HepG2 (cell line): ENCODE data around the gene PKP3. TPM values are rescaled to one million over a fixed set of nuclear protein-coding genes. Genes with fewer than 3 reads are reported as not detected.

Experiments used
- ATAC-seq: fragments of 200-7000 bp; cut with Tn5 transposase; 3 replicates; pipeline ENCODE4 v1.9.1; 2020; ENCODE audit warnings: mild to moderate bottlenecking, moderate library complexity
- BruUV-seq: library from RNA; stranded (reverse); fragments of 400-500 nt; replicated peaks from 2 replicates; lab custom pipeline; 2021; lab: Mats Ljungman, UMichigan
- CTCF ChIA-PET: fragments of 300-600 bp; formaldehyde crosslinking; extraction: SDS; loops from one replicate; lab custom pipeline; 2021; ENCODE audit warnings: low total read pairs, inconsistent platforms, low intra/inter-chr PET ratio; lab: Yijun Ruan, JAX
- POLR2A ChIA-PET: fragments of 350-600 bp; sonication (Branson Sonifier 250); formaldehyde crosslinking; loops from one replicate; lab custom pipeline; 2020; ENCODE audit warnings: antibody characterized with exemption, inconsistent platforms; lab: Yijun Ruan, JAX
- DNase-seq: peaks from one replicate; pipeline ENCODE4 v3.0.0-alpha.2; 2015; ENCODE audit warnings: low spot score
- FAIRE-seq: peaks from 3 replicates; lab custom pipeline; 2011; peaks lifted over from hg19 to GRCh38; lab: Jason Lieb, UNC
- H2AFZ ChIP-seq: one replicate; pipeline ENCODE4 v1.6.1; 2011; ENCODE audit warnings: low read length, inconsistent platforms
- H3K27ac ChIP-seq: fragments of 300-600 bp; 3 replicates; pipeline ENCODE4 v1.8.0; 2011; ENCODE audit warnings: mixed run types, mild to moderate bottlenecking, mixed read lengths, low read length, inconsistent platforms; ENCODE audit not compliant: insufficient read depth; ENCODE audit errors: extremely low read length
- H3K27me3 ChIP-seq, 2 experiments: fragments of 200-600 bp in 1 of 2; 2 replicates in 1 of 2; 3 replicates in 1 of 2; pipeline versions ENCODE4 v1.6.0 to v1.8.0; 2011; ENCODE audit warnings: low read length in 2 of 2, mild to moderate bottlenecking in 2 of 2, moderate library complexity in 2 of 2, inconsistent platforms in 1 of 2; ENCODE audit not compliant: insufficient read depth in 2 of 2, control insufficient read depth in 1 of 2
- H3K36me3 ChIP-seq, 2 experiments: fragments of 200-600 bp in 1 of 2; replicated peaks in 1 of 2; 2 replicates in 1 of 2; 3 replicates in 1 of 2; pipeline versions ENCODE4 v1.5.1 to v1.8.0; 2011; ENCODE audit warnings: low read length in 2 of 2, inconsistent platforms in 1 of 2; ENCODE audit not compliant: insufficient read depth in 2 of 2, control insufficient read depth in 1 of 2
- H3K4me1 ChIP-seq: 2 replicates; pipeline ENCODE4 v1.5.1; 2012; ENCODE audit warnings: low read length, inconsistent platforms; ENCODE audit not compliant: insufficient read depth
- H3K4me2 ChIP-seq: 2 replicates; pipeline ENCODE4 v1.6.0; 2011; ENCODE audit warnings: low read depth, low read length, inconsistent platforms
- H3K4me3 ChIP-seq, 3 experiments: fragments of 200-600 bp in 1 of 3; sonication (generic), shearing (Covaris generic) in 1 of 3; replicated peaks in 1 of 3; 2 replicates each; pipeline ENCODE4 v1.5.1; 2011 to 2016; ENCODE audit warnings: low read length in 3 of 3, inconsistent platforms in 2 of 3, low read depth in 2 of 3, mild to moderate bottlenecking in 2 of 3, control low read depth in 1 of 3, mixed read lengths in 1 of 3; ENCODE audit not compliant: insufficient read depth in 1 of 3
- H3K79me2 ChIP-seq: one replicate; pipeline ENCODE4 v1.6.1; 2011; ENCODE audit warnings: low read length, inconsistent platforms; ENCODE audit not compliant: insufficient read depth
- H3K9ac ChIP-seq: 2 replicates; pipeline ENCODE4 v1.6.0; 2011; ENCODE audit warnings: mild to moderate bottlenecking, low read depth, low read length, inconsistent platforms; ENCODE audit not compliant: insufficient read depth
- H3K9me3 ChIP-seq: 2 replicates; pipeline ENCODE4 v1.5.1; 2012; ENCODE audit warnings: mild to moderate bottlenecking, low read length
- H4K20me1 ChIP-seq: 2 replicates; pipeline ENCODE4 v1.6.0; 2011; ENCODE audit warnings: inconsistent platforms, mild to moderate bottlenecking, low read length, moderate library complexity; ENCODE audit not compliant: insufficient read depth
- ATF2 ChIP-seq: sonication (generic); formaldehyde crosslinking; IDR thresholded peaks from 2 replicates; pipeline ENCODE4 v1.4.0; 2020; ENCODE audit warnings: missing genetic modification reagents
- CCDC6 ChIP-seq: sonication (generic); formaldehyde crosslinking; IDR thresholded peaks from 2 replicates; pipeline ENCODE4 v1.8.1; 2022; ENCODE audit warnings: mild to moderate bottlenecking, missing genetic modification reagents, moderate library complexity
- CREB1 ChIP-seq, 2 experiments: fragments of 450-650 bp in 1 of 2; IDR thresholded peaks; 2 replicates each; pipeline ENCODE4 v1.6.1; 2016 to 2017; ENCODE audit warnings: control low read depth in 1 of 2, mild to moderate bottlenecking in 1 of 2, missing compliant biosample characterization in 1 of 2, missing genetic modification characterization in 1 of 2
- ELF1 ChIP-seq: sonication (generic); formaldehyde crosslinking; IDR thresholded peaks from 2 replicates; pipeline ENCODE4 v1.4.0; 2020; ENCODE audit warnings: missing genetic modification reagents
- IRF2 ChIP-seq: IDR thresholded peaks from 2 replicates; pipeline ENCODE4 v1.6.1; 2018; ENCODE audit warnings: missing genetic modification reagents, missing compliant biosample characterization
- MED13 ChIP-seq: sonication (generic); formaldehyde crosslinking; IDR thresholded peaks from 2 replicates; pipeline ENCODE4 v1.5.0; 2020; ENCODE audit warnings: missing genetic modification reagents
- MEIS2 ChIP-seq: sonication (generic); formaldehyde crosslinking; IDR thresholded peaks from 2 replicates; pipeline ENCODE4 v1.9.0; 2021; ENCODE audit warnings: mild to moderate bottlenecking, missing genetic modification reagents
- ONECUT2 ChIP-seq: sonication (generic); formaldehyde crosslinking; IDR thresholded peaks from 2 replicates; pipeline ENCODE4 v1.4.0; 2020; ENCODE audit warnings: missing genetic modification reagents
- PREB ChIP-seq: sonication (generic); formaldehyde crosslinking; IDR thresholded peaks from 2 replicates; pipeline ENCODE4 v1.4.0; 2020; ENCODE audit warnings: missing genetic modification reagents
- RBFOX2 ChIP-seq: fragments of 200-400 bp; formaldehyde crosslinking; IDR thresholded peaks from 2 replicates; pipeline ENCODE4 v1.6.1; 2017; ENCODE audit warnings: low read depth, mild to moderate bottlenecking, low read length
- RXRA ChIP-seq: sonication (generic); formaldehyde crosslinking; IDR thresholded peaks from 2 replicates; pipeline ENCODE4 v1.5.1; 2020; ENCODE audit warnings: missing genetic modification reagents
- SAFB2 ChIP-seq: sonication (generic); formaldehyde crosslinking; IDR thresholded peaks from 2 replicates; pipeline ENCODE4 v1.5.1; 2020; ENCODE audit warnings: missing genetic modification reagents, low read depth, mild to moderate bottlenecking, borderline replicate concordance
- ZNF484 ChIP-seq: sonication (generic); formaldehyde crosslinking; IDR thresholded peaks from 2 replicates; pipeline ENCODE4 v1.5.1; 2020; ENCODE audit warnings: mild to moderate bottlenecking, low read depth, missing genetic modification reagents, borderline replicate concordance
- ZNF589 ChIP-seq: sonication (generic); formaldehyde crosslinking; conservative IDR thresholded peaks from 2 replicates; pipeline ENCODE4 v1.8.0; 2022; ENCODE audit warnings: mild to moderate bottlenecking, moderate library complexity, missing genetic modification reagents
- ZNF609 ChIP-seq: sonication (generic); formaldehyde crosslinking; IDR thresholded peaks from 2 replicates; pipeline ENCODE4 v1.4.0; 2020; ENCODE audit warnings: mild to moderate bottlenecking, missing genetic modification reagents, borderline replicate concordance
- ZNF614 ChIP-seq: IDR thresholded peaks from 2 replicates; pipeline ENCODE4 v1.6.1; 2018; ENCODE audit warnings: missing biosample characterization, missing genetic modification reagents, inconsistent platforms, borderline replicate concordance
- ZNF792 ChIP-seq: IDR thresholded peaks from 2 replicates; pipeline ENCODE4 v1.6.1; 2016
- WGBS: methylation state at CpG from one replicate; pipeline ENCODE4 v1.1.6; 2017; ENCODE audit warnings: low lambda C conversion rate; 5-methylcytosine and 5-hydroxymethylcytosine counted together
- in situ Hi-C: cut with HindIII; loops from 2 replicates; pipeline ENCODE4 v1.10.0; 2017; ENCODE audit warnings: low pct_unique_long_range_greater_than_20kb; ENCODE audit not compliant: extremely low pct_ligation_motif_present
- intact Hi-C: fragments of 100-400 bp; cut with micrococcal nuclease; formaldehyde crosslinking; loops from one replicate; pipeline ENCODE4 v1.10.0; 2022; ENCODE audit not compliant: unreplicated experiment
- polyA plus RNA-seq, 8 experiments: library from polyadenylated mRNA; depleted of rRNA in 3 of 8; stranded (reverse) in 7 of 8; unstranded in 1 of 8; fragments of >200 nt; fragmentation: Illumina TruSeq in 4 of 8; extraction: Trizol in 4 of 8; gene quantifications; 2 replicates each; pipeline versions ENCODE4 v1.2.1 to v1.2.3, GENCODE V29; 2011 to 2016; ENCODE audit warnings: low read depth in 4 of 8, missing spikeins in 1 of 8, mixed read lengths in 1 of 8; ENCODE audit not compliant: insufficient read depth in 1 of 8
- total RNA-seq, 5 experiments: library from RNA; depleted of rRNA; stranded (reverse); fragments of >200 nt; fragmentation: Illumina TruSeq; extraction: Trizol; gene quantifications; 2 replicates each; pipeline ENCODE4 v1.2.3, GENCODE V29; 2016; ENCODE audit warnings: low read depth in 1 of 5

Gene PKP3
- total and polyA plus RNA-seq, 2 of the 13 experiments (the other 11 are each of a cell fraction or from before 2014, with no cell fraction given) = 18.0 to 28.7 TPM

GRCh38 chr11:441418-442274 is 47.6 kb downstream of the PKP3 start, which contains the start of gene ANO9:
Gene ANO9 (minus strand): TSS chr11:442011. CDS start chr11:441926, 85 bp downstream.
- Histone ChIP-seq H3K27me3 (no peaks in the 10 kb centered on the region), H3K27ac (no peak within 1 kb of the TSS), H3K9ac (peak within 1 kb of the TSS; percentile 49), H2AFZ (no peak within 1 kb of the TSS), H4K20me1 (no peaks in the 10 kb centered on the region), H3K4me2 (peak within 1 kb of the TSS; percentile 95), H3K36me3 (no peaks in the 10 kb centered on the region), H3K4me1 (peaks cover 53% of the 10 kb centered on the region), H3K9me3 (no peaks in the 10 kb centered on the region), H3K4me3 (peak within 1 kb of the TSS; percentile 67 to 77 (median 75)), H3K79me2 (no peaks in the 10 kb centered on the region)
- intact Hi-C loops = no loop called here
- FAIRE-seq (no peak), ATAC-seq (peak; percentile 60), DNase-seq (peak; percentile 39)
- no TSS peak for BruUV-seq
- WGBS = 80% methylated on average over 3 of the region's 35 CpGs
- CTCF ChIA-PET = no interaction called here
- POLR2A ChIA-PET = interaction anchor here (0.8 to 2.5 kb wide), 4 partner anchors 9 to 27 kb away, joined by 3 to 10 read pairs (median 6); partner anchors contain the start of genes PTDSS2 and SIGIRR
- in situ Hi-C loops = loop anchor here (5.0 kb wide), 1 partner anchor 34 kb away; no protein-coding TSS in a partner anchor
- TF ChIP-seq ELF1 (CRISPR knock-in tag) = peak; percentile 77
- TF ChIP-seq PREB (CRISPR knock-in tag) = no peak
- TF ChIP-seq ONECUT2 (CRISPR knock-in tag) = no peak
- TF ChIP-seq ATF2 (CRISPR knock-in tag) = no peak
- TF ChIP-seq MED13 (CRISPR knock-in tag) = no peak
- no peak; the same call in 1 of the 2 replicates for TF ChIP-seq RXRA (CRISPR knock-in tag)
- TF ChIP-seq ZNF614 (CRISPR knock-in tag) = no peak
- no peak for TF ChIP-seq ZNF792 (CRISPR knock-in tag)
- no peak for TF ChIP-seq SAFB2 (CRISPR knock-in tag)
- TF ChIP-seq RBFOX2 = 0 out of 2 replicates have a peak, but pooled peaks have one; percentile 35
- no peak for TF ChIP-seq ZNF589 (CRISPR knock-in tag)
- TF ChIP-seq CREB1 (IDR thresholded peaks at IDR 0.05) = no peak
- no peak for TF ChIP-seq CREB1 (CRISPR knock-in tag; IDR thresholded peaks at IDR 0.05)
- TF ChIP-seq ZNF609 = no peak
- TF ChIP-seq ZNF484 = no peak
- no peak for TF ChIP-seq IRF2 (CRISPR knock-in tag)
- no peak for TF ChIP-seq MEIS2 (CRISPR knock-in tag)
- TF ChIP-seq CCDC6 (CRISPR knock-in tag) = no peak
